Measurements from ENCODE around the gene SLC9A5. TPM values are rescaled to one million over a fixed set of nuclear protein-coding genes. Genes with fewer than 3 reads are reported as not detected.

Gene SLC9A5
- total RNA-seq, 1 experiment from 2014 or later: 5.2 TPM

DNA sequence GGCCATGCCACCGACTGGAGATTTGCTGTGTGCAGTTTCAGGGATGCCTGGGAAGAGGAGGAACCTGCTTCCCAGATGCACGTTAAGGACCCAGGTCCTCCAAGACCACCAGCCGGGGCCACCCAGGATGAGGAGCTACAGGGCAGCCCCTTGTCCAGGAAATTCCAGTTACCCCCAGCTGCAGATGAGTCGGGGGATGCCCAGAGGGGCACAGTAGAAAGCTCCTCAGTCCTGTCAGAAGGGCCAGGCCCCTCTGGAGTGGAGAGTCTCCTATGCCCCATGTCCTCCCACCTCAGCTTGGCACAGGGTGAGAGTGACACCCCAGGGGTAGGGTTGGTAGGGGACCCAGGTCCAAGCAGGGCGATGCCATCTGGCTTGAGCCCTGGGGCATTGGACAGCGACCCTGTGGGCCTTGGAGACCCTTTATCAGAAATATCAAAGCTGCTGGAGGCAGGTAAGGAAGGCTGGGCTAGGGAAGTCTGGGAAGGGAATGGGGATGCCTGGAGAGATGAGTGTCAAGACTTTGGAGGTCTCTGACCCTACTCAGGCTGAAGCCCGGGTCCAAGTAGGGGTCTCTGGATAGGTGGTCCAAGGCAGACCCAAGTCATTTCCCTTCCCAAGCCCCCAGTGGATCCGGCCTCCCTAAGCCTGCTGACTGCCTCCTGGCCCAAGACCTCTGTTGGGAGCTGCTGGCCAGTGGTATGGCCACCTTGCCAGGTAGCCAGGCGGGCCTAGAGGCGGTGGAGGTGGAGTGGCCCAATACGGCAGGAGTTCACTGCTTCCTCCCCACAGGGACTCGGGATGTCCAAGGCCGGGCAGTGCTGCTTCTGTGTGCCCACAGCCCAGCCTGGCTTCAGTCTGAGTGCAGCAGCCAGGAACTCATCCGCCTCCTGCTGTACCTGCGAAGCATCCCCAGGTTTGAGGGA lies 31.6 kb downstream of the SLC9A5 start:
- no peak overlapping the region for H2AFZ ChIP-seq
- peak overlapping the region; percentile 75; the same call in 1 of the 2 replicates for H3K4me3 ChIP-seq
- H3K4me2 ChIP-seq: peak overlapping the region; percentile 93
- H3K27ac ChIP-seq: no peak overlapping the region
- H3K4me1 ChIP-seq (replicated peaks; ENCODE audit: insufficient read depth): peaks cover 31% of the 10 kb centered on the region
- H3K36me3 ChIP-seq (ENCODE audit: low read depth): peaks cover 2% of the 10 kb centered on the region; the same call in 1 of the 2 replicates
- no peak for DNase-seq
- no peaks in the 10 kb centered on the region for H4K20me1 ChIP-seq (ENCODE audit: insufficient read depth)
- POLR2A ChIA-PET (ENCODE audit: unreplicated experiment): interaction anchor here (0.6 kb wide), 2 partner anchors 9 to 33 kb away, joined by 3 to 6 read pairs; partner anchors contain the start of gene FHOD1
- H3F3A ChIP-seq (ENCODE audit: insufficient read depth, low read depth): peaks cover 38% of the 10 kb centered on the region
- CTCF ChIA-PET: interaction anchor here (0.7 to 0.9 kb wide), 3 partner anchors 21 to 310 kb away, joined by 3 to 6 read pairs (median 6); no protein-coding TSS in a partner anchor
- no peaks in the 10 kb centered on the region for H3K9me3 ChIP-seq (ENCODE audit: insufficient read depth, low read depth)
- no peak for TF ChIP-seq EZH2 (IDR thresholded peaks at IDR 0.05; ENCODE audit: low read depth)
- TF ChIP-seq, protein P1, sequence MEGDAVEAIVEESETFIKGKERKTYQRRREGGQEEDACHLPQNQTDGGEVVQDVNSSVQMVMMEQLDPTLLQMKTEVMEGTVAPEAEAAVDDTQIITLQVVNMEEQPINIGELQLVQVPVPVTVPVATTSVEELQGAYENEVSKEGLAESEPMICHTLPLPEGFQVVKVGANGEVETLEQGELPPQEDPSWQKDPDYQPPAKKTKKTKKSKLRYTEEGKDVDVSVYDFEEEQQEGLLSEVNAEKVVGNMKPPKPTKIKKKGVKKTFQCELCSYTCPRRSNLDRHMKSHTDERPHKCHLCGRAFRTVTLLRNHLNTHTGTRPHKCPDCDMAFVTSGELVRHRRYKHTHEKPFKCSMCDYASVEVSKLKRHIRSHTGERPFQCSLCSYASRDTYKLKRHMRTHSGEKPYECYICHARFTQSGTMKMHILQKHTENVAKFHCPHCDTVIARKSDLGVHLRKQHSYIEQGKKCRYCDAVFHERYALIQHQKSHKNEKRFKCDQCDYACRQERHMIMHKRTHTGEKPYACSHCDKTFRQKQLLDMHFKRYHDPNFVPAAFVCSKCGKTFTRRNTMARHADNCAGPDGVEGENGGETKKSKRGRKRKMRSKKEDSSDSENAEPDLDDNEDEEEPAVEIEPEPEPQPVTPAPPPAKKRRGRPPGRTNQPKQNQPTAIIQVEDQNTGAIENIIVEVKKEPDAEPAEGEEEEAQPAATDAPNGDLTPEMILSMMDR (conservative IDR thresholded peaks at IDR 0.05): no peak
- intact Hi-C loops (cut with micrococcal nuclease; ENCODE audit: unreplicated experiment): no loop called here
- H3K79me2 ChIP-seq (ENCODE audit: low read depth): peaks cover 23% of the 10 kb centered on the region; the same call in 1 of the 2 replicates
- no peaks in the 10 kb centered on the region for H3K9me2 ChIP-seq (ENCODE audit: insufficient read depth)
- no TSS peak for BruUV-seq (replicated peaks)
- H3K27me3 ChIP-seq (ENCODE audit: insufficient read depth, low read depth): no peaks in the 10 kb centered on the region

GRCh38 chr16:67281536-67282446 lies 33.0 kb downstream of the SLC9A5 start:
- no peak overlapping the region for H3K27ac ChIP-seq
- BruUV-seq (replicated peaks): no TSS peak
- POLR2A ChIA-PET (ENCODE audit: unreplicated experiment): interaction anchor here (0.6 kb wide), 3 partner anchors 97 to 601 kb away, joined by 3 to 7 read pairs (median 4); no protein-coding TSS in a partner anchor
- intact Hi-C loops (cut with micrococcal nuclease; ENCODE audit: unreplicated experiment): no loop called here
- no peaks in the 10 kb centered on the region for H3K9me2 ChIP-seq (ENCODE audit: insufficient read depth)
- no peaks in the 10 kb centered on the region for H4K20me1 ChIP-seq (ENCODE audit: insufficient read depth)
- DNase-seq: no peak
- H2AFZ ChIP-seq: no peak overlapping the region
- no peaks in the 10 kb centered on the region for H3K27me3 ChIP-seq (ENCODE audit: insufficient read depth, low read depth)
- peaks cover 13% of the 10 kb centered on the region; the same call in 1 of the 2 replicates for H3K79me2 ChIP-seq (ENCODE audit: low read depth)
- H3K36me3 ChIP-seq (ENCODE audit: low read depth): no peaks in the 10 kb centered on the region
- TF ChIP-seq EZH2 (IDR thresholded peaks at IDR 0.05; ENCODE audit: low read depth): no peak
- TF ChIP-seq, protein P1 (conservative IDR thresholded peaks at IDR 0.05): no peak
- H3K4me2 ChIP-seq: no peak overlapping the region
- CTCF ChIA-PET: interaction anchor here (0.6 kb wide), 2 partner anchors 21 to 34 kb away, joined by 3 read pairs; no protein-coding TSS in a partner anchor
- no peak overlapping the region for H3K4me3 ChIP-seq
- peaks cover 24% of the 10 kb centered on the region for H3K4me1 ChIP-seq (replicated peaks; ENCODE audit: insufficient read depth)
- H3K9me3 ChIP-seq (ENCODE audit: insufficient read depth, low read depth): no peaks in the 10 kb centered on the region
- peaks cover 24% of the 10 kb centered on the region for H3F3A ChIP-seq (ENCODE audit: insufficient read depth, low read depth)

DNA sequence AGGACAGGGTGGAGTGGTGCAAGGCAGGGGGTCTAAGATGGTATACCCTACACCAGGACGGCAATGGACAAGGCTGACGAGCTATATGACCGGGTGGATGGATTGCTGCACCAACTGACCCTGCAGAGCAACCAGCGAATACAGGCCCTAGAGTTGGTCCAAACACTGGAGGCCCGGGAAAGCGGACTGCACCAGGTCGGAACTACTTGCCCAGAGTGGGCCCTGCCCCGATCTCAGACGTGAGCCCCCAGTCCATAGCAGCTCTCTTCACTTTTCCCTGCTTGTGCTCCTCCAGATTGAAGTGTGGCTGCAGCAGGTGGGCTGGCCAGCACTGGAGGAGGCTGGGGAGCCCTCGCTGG lies 33.6 kb downstream of the SLC9A5 start:
- no peaks in the 10 kb centered on the region for H3K36me3 ChIP-seq (ENCODE audit: low read depth)
- no peaks in the 10 kb centered on the region for H3K9me2 ChIP-seq (ENCODE audit: insufficient read depth)
- peaks cover 17% of the 10 kb centered on the region for H3K4me1 ChIP-seq (replicated peaks; ENCODE audit: insufficient read depth)
- no peak overlapping the region for H3K4me3 ChIP-seq
- no peak for DNase-seq
- H3K79me2 ChIP-seq (ENCODE audit: low read depth): peaks cover 12% of the 10 kb centered on the region; the same call in 1 of the 2 replicates
- no peaks in the 10 kb centered on the region for H3K27me3 ChIP-seq (ENCODE audit: insufficient read depth, low read depth)
- no peak for TF ChIP-seq EZH2 (IDR thresholded peaks at IDR 0.05; ENCODE audit: low read depth)
- TF ChIP-seq, protein P1 (conservative IDR thresholded peaks at IDR 0.05): no peak
- intact Hi-C loops (cut with micrococcal nuclease; ENCODE audit: unreplicated experiment): no loop called here
- POLR2A ChIA-PET (ENCODE audit: unreplicated experiment): no interaction called here
- no peak overlapping the region for H2AFZ ChIP-seq
- no peaks in the 10 kb centered on the region for H4K20me1 ChIP-seq (ENCODE audit: insufficient read depth)
- CTCF ChIA-PET: interaction anchor here (0.6 kb wide), 1 partner anchor 35 kb away, joined by 3 read pairs; no protein-coding TSS in a partner anchor
- no peak overlapping the region for H3K4me2 ChIP-seq
- H3K27ac ChIP-seq: no peak overlapping the region
- no peaks in the 10 kb centered on the region for H3K9me3 ChIP-seq (ENCODE audit: insufficient read depth, low read depth)
- H3F3A ChIP-seq (ENCODE audit: insufficient read depth, low read depth): peaks cover 18% of the 10 kb centered on the region
- no TSS peak for BruUV-seq (replicated peaks)
